GM13976 (cell line): ENCODE data around the gene RUBCNL.

Experiments
- DNase-seq: peaks from one replicate; pipeline ENCODE4 v3.0.0; 2012; ENCODE audit warnings: low spot score
- in situ Hi-C: fragments of 300-500 bp; cut with MboI; formaldehyde crosslinking; loops from one replicate; pipeline ENCODE4 v1.12.0; 2022; ENCODE audit warnings: low sequenced_read_pairs, mixed read lengths, inconsistent platforms; ENCODE audit not compliant: unreplicated experiment
- TF ChIP-seq, protein P1 (sequence below): IDR thresholded peaks from 2 replicates; pipeline ENCODE4 v1.5.1; 2012; ENCODE audit warnings: borderline replicate concordance, mild to moderate bottlenecking; ENCODE audit not compliant: insufficient read depth; ENCODE audit errors: extremely low read depth, missing control alignments, control extremely low read depth

Gene RUBCNL

DNA sequence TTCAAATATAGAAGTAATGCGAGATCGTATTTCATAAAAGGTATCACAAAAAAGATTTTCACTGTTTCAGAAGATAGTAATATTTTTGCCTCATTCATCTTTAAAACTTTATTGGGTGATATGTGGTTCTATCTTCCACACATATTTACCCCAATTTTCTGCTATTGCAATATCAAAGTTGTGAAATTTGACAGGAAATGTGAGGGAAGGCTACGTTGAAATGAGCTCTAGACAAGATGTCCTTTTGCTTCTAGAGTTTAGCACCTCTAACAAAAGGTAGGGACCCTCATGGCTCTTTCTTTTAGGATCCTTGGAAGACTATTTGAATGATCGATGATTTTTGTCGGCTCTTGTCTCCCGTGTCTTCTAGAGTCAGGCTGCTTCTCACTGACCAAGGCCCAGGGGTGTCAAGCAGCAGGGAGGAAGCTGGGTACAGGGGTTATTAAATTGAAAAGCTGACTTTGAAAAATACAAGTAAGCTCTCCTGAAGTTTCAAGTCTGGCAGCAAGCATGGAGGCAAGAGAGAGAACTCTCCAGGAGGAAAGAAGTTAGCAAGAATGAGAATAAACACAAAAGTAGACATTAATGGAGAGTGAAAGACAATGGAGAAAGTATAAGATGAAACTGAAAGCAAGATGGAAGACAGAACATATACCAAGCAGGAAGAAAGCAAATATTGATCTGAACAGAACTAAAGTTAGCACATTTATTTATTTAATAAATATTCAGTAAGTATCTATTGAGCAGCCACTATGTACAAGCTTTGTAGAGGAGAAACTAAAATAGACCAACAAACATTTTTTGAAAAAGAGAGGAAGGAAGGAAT lies 73.4 kb downstream of the RUBCNL start:
- TF ChIP-seq, protein P1, sequence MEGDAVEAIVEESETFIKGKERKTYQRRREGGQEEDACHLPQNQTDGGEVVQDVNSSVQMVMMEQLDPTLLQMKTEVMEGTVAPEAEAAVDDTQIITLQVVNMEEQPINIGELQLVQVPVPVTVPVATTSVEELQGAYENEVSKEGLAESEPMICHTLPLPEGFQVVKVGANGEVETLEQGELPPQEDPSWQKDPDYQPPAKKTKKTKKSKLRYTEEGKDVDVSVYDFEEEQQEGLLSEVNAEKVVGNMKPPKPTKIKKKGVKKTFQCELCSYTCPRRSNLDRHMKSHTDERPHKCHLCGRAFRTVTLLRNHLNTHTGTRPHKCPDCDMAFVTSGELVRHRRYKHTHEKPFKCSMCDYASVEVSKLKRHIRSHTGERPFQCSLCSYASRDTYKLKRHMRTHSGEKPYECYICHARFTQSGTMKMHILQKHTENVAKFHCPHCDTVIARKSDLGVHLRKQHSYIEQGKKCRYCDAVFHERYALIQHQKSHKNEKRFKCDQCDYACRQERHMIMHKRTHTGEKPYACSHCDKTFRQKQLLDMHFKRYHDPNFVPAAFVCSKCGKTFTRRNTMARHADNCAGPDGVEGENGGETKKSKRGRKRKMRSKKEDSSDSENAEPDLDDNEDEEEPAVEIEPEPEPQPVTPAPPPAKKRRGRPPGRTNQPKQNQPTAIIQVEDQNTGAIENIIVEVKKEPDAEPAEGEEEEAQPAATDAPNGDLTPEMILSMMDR = no peak
- DNase-seq = no peak
- in situ Hi-C loops = no loop called here

GRCh38 chr13:46313024-46313423 lies 74.0 kb downstream of the RUBCNL start:
- in situ Hi-C loops = no loop called here
- TF ChIP-seq, protein P1 = no peak
- DNase-seq = no peak

- TF ChIP-seq, protein P1 = no peak
- in situ Hi-C loops = no loop called here
- no peak for DNase-seq
These were observed 75.8 kb downstream of the RUBCNL start for GRCh38 chr13:46311217-46311616.

DNA sequence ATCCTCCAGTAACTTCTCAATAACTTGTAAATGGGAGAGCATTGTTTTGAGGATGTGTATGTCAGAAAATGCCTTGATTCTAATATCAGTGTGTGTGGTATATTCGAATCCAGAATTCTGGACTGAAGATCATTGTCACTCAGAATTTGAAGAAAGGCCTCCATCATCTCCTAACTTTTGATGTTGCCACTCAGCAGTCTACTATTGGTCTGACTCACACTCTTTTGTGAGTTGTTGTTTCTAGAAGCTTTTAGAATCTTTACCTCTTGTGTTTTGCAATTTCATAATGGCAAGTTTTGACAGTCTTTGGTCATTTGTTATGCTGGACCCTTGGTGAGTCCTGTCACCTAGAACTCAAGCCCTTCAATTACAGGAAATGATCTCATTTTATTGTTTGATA lies 77.0 kb downstream of the RUBCNL start:
- no peak for DNase-seq
- in situ Hi-C loops = no loop called here
- TF ChIP-seq, protein P1 = no peak

GRCh38 chr13:46307554-46307953 lies 79.5 kb downstream of the RUBCNL start:
- DNase-seq = no peak
- in situ Hi-C loops = no loop called here
- TF ChIP-seq, protein P1 = no peak

DNA sequence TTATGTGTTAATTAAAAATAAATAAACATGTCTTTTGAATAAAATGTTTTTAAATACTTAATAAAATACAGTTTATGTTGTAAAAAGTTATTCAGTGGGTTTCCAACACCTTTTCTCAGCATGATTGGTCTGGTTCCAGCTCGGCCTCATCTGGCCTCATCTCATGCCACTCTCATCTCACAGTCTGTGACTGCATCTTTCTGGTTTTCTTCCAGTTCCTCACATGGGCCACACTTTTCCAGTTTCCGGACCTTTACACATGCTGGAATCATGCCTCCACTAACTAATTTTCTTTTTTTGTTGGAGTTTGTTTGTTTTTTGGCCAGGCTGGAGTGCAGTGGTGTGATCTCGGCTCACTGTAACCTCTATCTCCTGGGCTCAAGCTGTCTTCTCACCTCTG lies 82.5 kb downstream of the RUBCNL start:
- in situ Hi-C loops = no loop called here

More for the DNA sequence above, 82.5 kb downstream of the RUBCNL start:
- TF ChIP-seq, protein P1 = no peak
- DNase-seq = no peak
